Keratinocyte (primary cell): ENCODE measurements around the gene BRIP1.

Source experiments
- EZH2 ChIP-seq: IDR thresholded peaks from one replicate; pipeline ENCODE4 v1.6.1; 2012; ENCODE audit warnings: inconsistent platforms, mild to moderate bottlenecking, low read length, moderate library complexity
- TF ChIP-seq, protein P1 (sequence below), 3 experiments: IDR thresholded peaks in 1 of 3; conservative IDR thresholded peaks in 1 of 3; optimal IDR thresholded peaks in 1 of 3; 2 replicates in 2 of 3; 3 replicates in 1 of 3; pipeline versions ENCODE3 to v1.5.1; 2011; ENCODE audit warnings: low read length in 3 of 3, mild to moderate bottlenecking in 3 of 3, moderate library complexity in 2 of 3, control low read depth in 1 of 3, inconsistent platforms in 1 of 3; ENCODE audit not compliant: insufficient read depth in 2 of 3; ENCODE audit errors: extremely low read depth in 1 of 3

DNA sequence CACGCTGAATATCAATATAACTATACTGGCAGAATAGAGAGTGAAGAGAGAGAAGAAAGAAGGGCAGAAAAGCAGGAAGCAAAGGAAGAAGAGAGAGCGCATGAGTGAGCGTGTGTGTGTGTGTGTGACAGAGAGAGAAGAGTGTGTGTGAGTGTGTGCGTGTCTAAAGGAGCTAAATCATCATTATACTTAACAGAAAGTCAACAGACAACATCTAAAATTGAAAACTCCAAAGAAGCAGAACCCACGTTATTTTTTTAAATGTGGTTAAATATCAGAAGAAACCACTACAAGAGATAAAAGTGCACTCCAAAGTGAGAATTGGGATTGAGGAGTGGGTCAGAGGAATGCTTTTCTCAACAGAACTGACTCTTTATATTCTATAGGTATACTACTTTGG is 77.2 kb downstream of the BRIP1 start:
- no peak for TF ChIP-seq EZH2
- TF ChIP-seq, protein P1, sequence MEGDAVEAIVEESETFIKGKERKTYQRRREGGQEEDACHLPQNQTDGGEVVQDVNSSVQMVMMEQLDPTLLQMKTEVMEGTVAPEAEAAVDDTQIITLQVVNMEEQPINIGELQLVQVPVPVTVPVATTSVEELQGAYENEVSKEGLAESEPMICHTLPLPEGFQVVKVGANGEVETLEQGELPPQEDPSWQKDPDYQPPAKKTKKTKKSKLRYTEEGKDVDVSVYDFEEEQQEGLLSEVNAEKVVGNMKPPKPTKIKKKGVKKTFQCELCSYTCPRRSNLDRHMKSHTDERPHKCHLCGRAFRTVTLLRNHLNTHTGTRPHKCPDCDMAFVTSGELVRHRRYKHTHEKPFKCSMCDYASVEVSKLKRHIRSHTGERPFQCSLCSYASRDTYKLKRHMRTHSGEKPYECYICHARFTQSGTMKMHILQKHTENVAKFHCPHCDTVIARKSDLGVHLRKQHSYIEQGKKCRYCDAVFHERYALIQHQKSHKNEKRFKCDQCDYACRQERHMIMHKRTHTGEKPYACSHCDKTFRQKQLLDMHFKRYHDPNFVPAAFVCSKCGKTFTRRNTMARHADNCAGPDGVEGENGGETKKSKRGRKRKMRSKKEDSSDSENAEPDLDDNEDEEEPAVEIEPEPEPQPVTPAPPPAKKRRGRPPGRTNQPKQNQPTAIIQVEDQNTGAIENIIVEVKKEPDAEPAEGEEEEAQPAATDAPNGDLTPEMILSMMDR (optimal IDR thresholded peaks at IDR 0.05 in 1 of 3, IDR thresholded peaks at IDR 0.05 in 1 of 3, conservative IDR thresholded peaks at IDR 0.05 in 1 of 3; ENCODE audit: extremely low read depth in 1 of 3, insufficient read depth in 2 of 3, low read length in 3 of 3) = no peak
